HG03135 (cell line): ENCODE measurements around the gene ATP8A2.

Experiments
- ATAC-seq: cut with Tn5 transposase; IDR thresholded peaks from one replicate; pipeline ENCODE4 v1.9.1; 2021; ENCODE audit warnings: mild to moderate bottlenecking, moderate library complexity; ENCODE audit not compliant: unreplicated experiment

Gene ATP8A2

DNA sequence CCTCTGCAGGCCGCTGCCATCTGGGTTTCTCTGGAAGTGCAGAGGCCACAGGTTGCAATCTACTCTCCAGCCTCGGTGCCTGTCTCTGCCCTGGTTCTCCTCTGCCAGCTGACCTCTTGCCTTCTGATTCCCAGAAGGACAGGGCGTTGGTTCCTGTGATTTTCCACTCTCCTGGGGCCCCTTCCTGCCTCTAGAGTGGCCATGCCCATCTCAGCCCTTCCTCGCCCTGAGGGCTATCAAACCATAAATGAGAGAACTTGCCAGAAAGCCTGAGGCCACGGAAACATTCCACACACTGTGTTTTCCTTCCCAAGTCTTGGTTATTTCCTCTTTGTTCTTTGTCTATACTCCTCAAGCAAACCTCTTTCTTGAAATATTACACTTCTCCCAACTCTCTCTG, 533.8 kb downstream of the ATP8A2 start:
- no peak for ATAC-seq

DNA sequence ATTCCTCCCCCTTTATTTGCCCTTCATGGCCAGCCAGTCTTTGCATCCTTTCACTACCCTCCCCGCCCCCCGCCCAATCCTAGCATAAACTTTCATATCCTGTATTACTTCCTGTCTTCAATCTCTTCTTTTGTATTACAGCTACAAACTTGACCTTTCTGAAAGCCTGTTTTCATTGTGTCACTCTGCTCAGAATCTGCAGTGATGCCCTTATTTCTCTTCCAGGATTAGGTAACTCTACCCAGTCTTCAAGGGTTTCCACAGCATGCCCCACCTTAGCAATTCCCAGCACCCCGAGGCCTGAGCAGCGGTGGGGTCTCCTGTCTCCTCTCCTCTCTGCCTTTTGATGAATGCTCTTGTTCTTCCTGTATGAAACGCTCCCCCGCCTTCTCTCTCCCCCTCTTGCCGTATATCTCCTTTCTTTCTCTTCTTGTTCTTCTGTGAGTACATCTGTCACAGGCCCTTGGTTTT, 534.5 kb downstream of the ATP8A2 start:
- no peak for ATAC-seq

DNA sequence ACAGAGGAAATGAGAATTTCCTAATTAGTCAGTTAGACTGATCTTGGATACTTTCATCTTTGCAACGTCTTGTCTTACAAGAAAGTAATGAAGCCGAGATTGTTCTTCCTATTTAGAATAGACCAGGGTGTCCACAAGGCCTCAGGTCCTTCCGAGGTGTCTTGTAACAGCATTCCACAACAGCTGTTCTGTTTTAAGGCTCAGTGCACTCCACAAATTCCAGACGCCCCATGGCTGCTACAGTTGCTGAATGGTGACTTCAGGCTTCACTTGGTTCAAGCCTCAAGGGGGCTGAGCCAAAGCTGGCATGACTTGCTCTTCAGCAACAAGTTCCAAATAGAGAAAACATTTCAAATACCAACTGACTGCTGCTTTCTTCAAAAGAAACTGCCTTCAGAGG, 536.6 kb downstream of the ATP8A2 start:
- no peak for ATAC-seq

DNA sequence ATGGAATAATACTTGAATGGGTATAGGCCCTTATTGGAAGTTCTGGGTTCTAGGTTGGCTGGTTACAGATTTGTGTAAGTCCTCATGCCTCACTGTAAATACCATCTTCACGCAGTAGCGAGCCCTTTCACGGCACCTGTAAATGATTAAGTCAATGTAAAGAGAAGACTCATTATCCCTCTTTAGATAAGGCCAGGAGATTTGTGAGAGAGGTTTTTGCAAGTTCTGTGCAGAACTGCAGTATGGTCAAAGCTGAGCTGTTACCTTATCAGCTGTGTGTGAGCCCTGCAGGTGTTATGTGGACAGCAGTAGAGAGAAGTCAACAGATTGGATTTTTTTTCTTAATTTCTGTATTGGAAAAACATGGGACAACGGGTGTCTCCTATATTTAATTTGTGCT, 538.5 kb downstream of the ATP8A2 start:
- ATAC-seq = no peak

DNA sequence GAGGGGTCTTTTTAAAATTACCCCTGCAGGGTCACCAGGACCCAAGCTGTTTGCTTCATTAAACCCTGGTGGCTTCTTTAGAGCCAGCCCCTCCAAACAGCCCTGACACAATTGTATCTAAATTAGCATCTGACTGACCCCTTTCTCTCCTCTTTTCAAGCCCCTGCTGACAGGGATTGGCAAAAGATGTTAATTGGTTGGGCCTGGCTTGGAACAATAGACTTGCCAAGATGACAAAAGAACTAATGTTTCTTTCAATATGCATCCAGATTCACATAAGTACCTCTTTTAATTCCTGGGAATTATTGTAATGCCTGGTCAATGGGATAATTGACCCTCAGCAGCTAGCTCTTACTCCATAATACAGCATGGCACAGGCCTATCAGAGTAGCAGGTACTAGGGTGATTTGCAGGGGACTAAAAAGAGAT, 539.2 kb downstream of the ATP8A2 start:
- ATAC-seq = no peak

DNA sequence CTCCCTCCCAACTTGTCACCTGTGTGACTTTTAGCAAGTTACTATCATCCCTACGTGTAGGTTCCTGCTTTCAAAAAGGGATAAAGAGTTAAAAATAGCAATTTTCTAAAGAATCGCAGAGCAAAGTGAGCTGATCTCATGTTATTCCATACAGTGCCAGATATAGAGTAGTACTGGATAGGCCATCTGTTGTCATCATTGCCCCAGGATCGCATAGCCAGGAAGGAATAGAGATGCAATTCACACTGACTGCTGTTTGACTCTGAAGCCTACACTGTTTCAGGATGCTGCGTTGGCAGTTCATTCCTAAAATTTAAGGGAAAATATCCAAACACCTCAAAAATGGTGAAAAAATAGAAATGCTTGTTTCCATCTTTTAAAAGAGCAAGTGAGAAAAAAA, 541.2 kb downstream of the ATP8A2 start:
- ATAC-seq = no peak

DNA sequence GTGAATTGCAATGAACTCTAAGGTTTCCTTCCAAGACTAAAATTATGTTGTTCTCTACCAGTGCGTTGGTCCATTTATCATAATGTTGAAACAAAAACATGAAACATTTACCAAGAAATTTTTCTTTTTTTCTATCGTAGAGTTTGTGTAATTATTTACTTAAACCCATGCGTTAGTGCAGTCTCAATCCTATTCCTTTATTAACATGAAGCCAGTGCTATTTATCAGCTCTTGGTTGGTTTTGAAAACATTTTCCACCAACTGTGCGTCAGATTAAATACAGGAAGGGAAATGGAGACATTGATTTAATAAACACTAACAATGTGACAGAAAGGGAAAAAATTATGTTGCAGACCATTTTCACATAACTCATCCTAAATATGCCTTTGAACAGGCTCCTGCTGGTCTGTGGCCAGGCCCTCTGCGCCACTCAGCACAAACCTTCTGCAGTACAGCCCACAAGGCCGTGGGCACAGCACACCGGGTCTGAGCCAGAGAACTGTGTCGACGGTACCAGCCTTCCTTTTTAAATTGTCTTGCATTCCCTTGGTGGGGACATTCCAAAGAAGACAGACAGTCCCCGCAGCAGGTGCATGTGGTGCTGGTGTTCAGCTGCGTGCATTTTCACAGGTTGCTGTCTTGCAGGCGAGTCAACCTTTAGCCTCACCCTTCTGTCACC, 544.2 kb downstream of the ATP8A2 start:
- no peak for ATAC-seq

DNA sequence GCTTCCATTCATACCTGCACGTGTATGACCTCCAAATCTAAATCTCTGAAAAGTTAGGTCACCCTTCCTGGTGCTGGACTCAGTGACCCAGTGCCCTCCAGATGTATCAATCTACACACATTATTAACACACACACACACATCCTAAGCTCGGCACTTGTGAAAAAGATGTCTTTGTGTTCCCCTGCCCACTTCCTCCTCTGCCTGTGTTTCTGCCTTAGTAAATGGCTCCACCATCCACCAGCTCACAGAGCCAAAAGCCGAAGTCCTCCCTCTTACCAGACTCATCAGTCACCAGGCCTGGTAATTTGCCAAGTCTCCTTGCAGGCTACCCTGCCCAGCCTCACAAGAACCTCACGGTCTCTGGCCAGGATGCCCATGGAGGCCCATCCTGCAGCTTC, 548.5 kb downstream of the ATP8A2 start:
- no peak for ATAC-seq

DNA sequence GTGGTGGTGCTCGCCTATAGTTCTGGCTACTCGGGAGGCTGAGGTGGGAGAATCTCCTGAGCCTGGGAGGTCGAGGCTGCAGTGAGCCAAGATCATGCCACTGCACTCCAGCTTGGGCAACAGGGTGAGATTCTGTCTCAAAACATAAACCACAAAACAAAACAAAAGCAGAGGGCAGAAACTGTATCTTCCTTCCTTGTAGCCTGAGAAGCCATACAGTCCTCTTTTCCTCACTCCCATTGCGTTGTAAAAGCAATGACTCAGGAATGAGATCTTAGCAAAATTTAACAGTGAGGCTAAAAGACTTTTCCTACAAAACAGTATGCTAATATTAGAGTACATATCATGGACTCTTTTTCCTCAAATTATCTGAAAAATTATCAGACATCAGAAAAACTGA, 549.2 kb downstream of the ATP8A2 start:
- no peak for ATAC-seq

DNA sequence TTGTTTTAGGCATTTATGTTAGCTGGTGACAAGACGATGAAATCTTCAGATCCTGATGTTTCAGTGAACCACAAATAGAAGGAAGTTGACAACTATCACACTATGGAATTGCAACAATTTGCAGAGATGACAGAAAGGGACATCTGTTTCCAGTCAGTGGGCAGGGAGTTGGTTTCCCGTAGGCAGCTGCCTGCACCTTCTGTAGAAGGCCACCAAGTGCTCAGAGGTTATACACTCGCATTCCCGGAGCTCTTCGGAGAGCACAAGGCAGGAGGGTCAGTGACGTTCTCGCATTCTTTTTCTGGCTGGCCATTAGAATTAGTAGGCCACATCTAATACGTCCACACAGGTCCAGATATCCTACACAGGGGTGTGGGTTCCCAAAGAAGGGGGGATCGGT, 550.6 kb downstream of the ATP8A2 start:
- ATAC-seq = no peak

DNA sequence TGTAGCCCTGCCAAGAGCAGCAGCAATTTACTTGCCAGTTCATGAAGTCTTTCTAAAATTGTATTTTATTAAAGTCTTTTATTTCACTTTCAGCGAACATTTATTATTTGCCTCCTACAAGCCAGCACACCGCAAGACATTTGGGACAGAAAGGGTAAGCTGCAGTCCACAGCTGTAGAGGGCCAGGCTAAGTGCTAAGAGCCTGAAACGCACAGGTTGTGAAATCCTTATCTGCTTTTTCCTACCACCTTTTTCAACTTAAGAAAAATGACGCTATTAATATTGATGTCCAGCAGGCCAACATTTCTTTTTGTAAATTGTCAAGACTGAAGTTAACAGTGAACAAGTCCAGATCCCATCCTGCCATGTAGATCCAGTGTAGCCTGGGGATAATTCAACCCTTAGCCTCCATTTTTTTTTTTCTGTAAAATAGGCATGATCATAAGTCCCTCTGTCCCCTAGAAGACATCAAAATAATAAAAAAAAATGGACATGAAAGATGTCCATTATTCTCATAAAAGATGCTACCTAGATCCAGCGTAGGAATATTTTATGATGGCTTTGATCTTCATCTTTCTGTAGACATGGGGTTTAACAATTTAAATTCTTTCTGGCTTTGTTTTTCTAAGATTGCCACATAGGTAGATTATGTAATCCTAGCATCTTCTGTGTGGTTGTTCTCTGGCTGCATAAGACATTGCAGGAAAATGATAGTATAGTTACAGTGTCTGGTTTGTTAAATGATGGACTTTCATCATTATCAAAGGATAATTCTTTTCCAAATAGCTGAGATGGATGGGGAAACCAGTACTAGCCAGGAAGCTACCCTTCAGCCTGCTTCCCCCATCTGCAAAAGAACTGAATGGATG, 551.7 kb downstream of the ATP8A2 start:
- ATAC-seq = no peak

DNA sequence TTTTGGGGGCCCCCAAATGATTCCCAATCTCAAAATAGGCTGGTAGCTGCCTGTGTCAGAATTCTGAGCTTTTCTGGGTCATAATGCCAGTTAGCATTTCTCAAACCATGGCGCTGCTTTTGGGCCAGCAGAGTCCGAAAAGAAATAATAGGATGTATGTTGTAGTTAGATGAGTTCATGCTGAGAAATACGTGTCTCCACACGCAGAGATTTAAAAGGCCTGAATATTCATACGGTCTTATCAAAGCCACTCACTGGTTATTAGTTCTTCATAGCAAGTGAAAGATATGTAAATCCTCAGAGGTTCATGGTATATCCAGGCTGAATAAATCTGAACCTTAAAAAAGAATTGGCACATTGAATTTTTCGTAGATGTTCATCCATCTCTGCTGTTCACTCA, 555.6 kb downstream of the ATP8A2 start:
- no peak for ATAC-seq

DNA sequence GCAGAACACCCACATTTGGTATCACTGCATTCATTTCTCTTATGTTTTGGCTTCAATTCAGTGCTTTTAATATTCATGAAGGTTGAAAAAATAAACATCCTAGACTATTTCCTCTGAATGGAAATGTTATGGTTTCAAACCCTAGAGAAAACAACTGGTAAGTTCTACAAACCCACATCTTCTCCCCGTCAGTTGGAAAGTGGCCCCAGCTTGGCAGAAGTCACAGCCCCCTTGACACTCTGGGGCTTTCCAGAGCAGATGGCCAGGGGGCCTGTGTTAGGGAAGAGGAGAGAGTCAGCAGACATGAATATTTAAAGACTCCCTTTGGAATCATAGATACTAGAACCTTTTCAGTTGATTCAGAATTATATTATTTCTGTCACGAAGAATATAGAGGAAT, 556.2 kb downstream of the ATP8A2 start:
- ATAC-seq = no peak

DNA sequence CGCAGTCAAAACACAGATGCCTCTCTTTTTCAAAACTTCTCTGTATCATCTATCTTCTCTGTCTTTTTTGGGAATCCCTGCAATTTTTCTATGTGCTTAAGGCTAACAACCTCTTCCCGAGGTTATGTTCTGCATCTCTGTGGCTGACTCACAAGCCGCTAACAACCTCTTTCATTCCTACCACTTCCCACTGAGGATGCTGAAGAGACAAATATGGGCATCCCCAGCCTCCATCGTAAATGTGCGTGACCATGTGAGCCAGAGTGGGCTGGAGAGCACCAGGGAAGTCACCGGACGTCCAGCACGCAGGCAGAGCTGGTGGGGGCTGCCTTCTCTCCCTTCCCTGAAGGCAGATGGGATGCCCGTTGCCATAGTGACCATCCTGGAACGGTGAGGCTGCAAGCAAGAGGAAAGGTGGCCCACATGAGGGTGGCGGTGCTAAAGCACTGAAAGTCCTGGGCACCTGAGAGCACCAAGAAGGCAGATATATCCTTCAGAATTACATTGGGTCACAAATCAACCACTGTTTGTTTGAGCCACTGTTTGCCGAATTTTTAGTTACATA, 557.2 kb downstream of the ATP8A2 start:
- ATAC-seq = no peak

DNA sequence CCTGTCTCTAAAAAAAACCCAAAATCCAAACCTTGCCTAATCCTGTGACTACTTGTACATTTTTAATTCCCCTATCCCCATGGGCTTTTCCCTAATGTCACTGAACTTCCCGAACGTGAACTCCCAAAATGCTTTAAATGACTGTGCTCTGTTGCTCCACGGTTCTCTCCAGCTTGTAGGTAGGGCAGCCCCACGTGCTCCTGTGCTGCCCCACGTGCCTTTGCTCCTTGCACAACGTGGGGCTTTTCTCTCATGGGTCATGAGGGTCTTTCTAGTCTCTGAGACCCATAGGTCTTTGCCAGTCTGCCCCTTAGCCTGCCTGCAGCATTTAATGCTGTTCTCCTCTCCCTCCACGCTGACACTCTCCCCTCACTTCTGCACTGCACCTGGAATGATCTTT, 558.0 kb downstream of the ATP8A2 start:
- ATAC-seq = no peak

DNA sequence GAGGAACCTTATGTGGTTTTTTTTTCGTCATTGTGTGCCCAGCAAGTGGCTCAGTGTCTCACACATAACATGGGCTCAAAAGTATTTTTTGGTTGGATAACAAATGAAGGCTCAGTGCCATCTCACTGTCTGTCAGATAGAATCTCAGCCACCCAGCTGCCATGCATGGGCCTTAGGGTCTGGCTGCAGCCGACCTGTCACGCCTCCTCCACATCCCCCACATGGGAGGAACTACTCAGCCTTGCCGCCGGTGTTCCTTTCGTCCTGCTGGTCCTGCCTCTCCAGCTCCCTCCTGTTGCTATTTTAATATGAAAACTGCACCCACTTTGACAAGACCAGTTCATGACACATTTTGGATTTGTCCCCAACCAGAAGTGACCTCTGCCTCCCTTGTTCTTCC, 558.9 kb downstream of the ATP8A2 start:
- ATAC-seq = no peak

DNA sequence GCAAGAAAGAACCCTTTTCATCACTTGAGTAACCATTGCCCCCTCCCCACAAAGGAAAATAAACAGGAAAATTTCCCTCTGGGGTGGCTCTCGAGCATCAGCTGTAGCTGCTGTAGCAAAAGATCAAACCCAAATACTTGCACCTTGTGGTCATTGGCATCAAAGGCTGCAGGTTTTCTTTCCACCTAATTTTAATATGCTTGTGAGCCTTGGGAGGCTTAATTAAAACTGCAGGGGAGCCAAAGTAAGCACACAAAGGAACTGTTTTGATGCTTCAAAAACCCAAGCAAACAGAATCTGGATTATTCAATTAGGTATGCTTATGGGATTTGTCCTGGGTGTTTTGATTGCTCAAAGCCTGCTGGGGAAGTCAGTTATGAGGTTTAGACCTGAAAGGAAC, 560.6 kb downstream of the ATP8A2 start:
- no peak for ATAC-seq

DNA sequence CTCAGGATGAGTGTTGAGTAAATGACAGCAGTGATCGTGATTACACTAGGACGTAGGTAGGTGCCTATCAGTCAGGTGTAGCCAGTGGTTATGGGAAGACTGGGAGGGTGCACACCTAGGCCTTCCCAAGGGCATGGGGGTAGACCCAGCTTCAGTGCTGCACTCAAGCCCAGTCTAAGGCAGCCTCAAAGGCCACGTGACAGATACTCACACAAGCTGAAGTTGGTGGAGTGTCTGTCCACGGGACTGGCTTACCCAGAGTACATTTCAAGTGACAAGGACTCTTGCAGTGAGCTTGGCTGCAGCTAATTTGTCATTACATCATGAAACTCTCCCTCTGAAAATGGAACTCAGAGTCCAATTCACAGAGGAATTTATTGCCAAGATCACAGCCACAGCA, 561.7 kb downstream of the ATP8A2 start:
- ATAC-seq = no peak

DNA sequence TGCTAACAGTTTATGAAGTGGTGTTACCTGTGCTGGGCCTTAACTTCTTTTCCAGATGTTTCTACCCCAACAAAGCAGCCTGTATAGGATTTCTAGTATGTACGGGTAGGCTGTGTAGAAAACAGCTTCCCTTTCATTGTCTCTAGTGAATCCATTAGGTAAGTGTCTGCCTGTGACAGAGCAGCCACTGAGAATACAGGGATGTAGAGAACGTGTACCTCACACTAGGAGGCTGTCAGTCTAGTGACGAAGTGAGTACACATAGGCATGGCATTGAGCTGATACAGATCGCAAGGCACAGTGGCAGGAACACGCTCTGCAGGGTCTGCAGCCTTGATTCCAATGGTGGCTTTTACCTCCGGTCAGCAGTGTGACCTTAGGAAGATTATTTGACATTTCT, 562.4 kb downstream of the ATP8A2 start:
- no peak for ATAC-seq

DNA sequence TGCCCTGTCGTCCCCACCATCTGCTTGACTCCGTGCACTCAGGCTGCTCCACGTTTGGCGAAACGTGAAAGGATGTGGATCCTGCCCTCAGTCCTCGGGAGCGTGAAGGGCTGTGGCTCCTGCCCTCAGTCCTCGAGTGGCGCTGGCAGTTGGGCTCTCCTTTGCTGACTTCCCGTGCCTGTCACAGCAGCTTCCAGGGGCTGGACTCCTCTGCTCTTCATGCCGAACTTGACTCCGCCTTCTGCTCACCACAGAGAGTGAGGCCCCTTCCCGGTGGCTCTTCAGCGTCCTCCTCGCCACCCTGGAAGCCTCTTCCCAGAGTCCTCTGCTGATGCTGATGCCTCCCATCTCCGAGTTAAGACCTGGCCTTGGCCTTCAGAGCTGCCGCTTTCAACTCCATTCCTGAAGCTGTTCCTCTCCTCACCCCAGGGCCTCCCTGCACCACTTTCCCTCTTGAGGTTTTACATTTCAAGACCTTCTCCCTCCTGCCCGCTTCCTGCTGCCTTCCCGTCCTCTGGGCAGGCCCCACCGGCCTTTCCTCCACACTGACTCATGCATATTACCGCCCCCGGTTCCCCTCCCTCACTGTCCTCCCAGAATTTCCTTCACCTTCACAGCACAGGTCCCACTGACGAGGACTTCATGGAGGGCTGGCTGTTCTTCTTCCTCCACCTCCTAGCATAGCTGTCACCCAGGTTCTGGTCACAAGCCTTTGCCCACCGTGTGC, 568.4 kb downstream of the ATP8A2 start:
- ATAC-seq = no peak

DNA sequence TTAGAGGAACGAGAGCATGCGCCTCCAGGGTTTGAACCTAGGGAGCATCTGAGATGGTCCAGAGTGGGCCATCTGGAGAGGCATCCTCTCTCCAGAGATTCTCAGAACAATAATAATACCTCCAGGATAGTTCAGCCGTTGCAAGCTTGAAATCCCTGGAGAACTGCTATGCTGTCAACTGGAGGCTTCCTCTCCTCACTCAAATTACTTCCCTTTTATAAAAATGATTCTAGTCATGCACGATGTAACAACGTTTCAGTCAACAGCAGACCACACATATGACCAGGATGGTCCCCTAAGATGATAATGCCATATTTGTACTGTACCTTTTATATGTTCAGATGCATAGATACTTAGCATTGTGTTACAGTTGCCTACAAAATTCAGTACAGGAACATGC, 571.3 kb downstream of the ATP8A2 start:
- ATAC-seq = no peak
